NCI-H2227 (cell line): ENCODE measurements around the gene IL37.
"Not testable (repeated sequence)": the region's sequence is repeated elsewhere in the genome, so short reads cannot be mapped to it uniquely, and the experiment has no call there.

ENCODE experiments used
- DNase-seq: peaks from one replicate; lab custom pipeline; 2025; ENCODE audit not compliant: unreplicated experiment; lab: John Stamatoyannopoulos, UW

IL37 gene

DNA sequence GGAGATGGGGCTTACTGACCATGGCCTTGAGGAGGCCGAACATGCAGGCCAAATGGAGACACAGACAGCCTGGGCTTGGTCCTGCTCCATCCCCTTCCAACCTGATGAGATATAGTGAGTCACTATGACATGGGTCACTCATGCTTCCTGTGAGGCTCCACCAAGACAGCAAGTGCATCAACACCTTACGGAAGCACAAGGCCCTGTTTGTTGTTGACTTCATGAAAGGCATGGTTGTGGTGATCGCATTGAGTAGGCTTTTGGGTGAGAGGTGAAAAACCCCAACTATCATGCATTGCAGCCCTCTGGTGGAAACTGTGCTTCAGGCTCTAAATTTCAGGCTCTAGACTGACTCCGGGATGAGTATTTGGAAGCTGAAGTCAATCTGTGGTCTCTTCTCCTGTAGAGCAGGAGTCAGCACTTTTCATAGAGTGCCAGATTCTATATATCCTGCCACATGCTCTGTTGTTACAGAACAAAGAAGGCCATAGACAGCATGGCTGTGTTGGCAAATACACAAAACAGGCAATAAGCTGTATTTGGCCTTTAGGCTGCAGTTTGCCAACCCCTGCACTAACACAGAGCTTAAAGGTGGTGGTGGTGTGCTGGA, 10.1 kb downstream of the IL37 start:
- no peak for DNase-seq

DNA sequence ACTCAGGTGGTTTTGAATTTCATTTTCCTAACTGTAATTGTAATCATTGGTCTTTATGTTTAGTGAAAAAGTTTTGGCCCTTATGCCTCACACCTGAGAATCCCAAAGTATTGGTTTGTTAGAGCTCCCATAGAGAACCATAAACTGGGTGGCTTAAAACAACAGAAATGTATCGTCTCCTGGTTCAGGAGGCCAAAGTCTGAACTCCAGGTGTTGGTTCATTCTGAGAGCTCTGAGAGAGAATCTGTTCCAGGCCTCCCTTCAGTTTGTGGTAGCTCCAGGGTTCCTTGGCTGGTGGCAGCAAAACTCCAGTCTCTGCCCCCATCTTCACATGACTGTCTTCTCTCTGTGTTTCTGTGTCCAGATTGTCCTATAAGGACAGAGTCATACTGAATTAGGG, 11.0 kb downstream of the IL37 start:
- DNase-seq: no peak

DNA sequence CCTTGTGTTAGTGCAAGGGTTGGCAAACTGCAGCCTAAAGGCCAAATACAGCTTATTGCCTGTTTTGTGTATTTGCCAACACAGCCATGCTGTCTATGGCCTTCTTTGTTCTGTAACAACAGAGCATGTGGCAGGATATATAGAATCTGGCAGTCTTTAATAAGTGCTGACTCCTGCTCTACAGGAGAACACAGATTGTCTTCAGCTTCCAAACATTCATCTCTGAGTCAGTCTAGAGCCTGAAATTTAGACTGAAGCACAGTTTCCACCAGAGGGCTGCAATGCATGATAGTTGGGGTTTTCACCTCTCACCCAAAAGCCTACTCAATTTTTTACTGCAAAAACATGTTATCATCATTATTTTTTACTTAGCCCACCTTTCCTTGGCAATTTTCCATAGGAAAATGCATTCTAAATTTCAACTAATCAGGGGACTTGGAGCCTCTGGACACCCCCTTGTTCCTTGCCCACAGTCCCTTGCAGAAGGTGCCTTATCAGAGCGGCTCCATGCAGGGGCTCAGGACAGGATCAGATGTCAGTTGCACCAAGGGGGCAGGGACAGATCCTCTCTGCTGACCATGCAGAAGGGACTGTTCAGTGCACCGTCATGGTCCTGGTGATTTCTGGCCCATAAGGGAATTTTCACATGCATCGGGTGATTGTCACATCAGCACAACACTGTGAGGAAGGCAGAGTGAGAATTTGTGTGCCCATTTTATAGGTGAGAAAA, 12.4 kb downstream of the IL37 start:
- DNase-seq: no peak

DNA sequence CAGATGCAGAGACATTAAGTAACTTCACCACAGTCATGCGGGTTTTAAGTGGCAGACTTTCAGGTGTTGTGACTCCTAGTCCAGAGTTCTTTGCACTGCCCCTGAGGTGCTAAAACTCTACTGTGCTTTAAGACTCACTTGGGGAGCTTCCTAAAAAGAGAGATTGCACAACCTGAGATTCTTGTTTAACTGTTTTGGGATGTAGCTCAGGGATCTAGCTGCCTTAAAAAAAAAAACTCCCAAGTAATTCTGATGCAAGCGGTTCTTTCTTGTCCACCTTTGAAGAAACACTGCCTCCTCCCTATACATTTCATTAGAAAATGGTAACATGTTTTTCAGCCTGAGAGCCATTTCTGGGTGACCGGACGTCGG, 13.0 kb downstream of the IL37 start:
- DNase-seq: no peak

- DNase-seq: no peak
These were observed 13.4 kb downstream of the IL37 start for GRCh38 chr2:112924360-112924759.

DNA sequence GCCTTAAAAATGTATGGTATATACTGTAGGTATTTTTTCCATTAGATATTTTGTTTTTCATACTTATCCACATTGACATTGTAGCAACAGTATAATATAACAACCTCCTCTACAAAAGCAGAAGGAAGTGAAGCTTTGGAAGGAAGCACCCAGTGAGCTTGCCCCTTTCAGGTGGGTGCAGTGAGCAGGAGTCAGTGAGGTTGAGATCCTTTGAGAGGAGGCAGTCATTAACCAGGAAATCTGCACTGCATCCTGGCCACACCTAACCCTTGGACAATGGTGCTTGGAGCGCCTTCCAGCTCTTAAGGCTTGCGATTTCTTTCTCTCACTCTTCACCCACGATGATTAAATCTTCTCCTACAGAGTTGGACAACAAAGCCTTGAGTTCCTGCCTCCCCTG, 13.9 kb downstream of the IL37 start:
- no peak for DNase-seq

DNA sequence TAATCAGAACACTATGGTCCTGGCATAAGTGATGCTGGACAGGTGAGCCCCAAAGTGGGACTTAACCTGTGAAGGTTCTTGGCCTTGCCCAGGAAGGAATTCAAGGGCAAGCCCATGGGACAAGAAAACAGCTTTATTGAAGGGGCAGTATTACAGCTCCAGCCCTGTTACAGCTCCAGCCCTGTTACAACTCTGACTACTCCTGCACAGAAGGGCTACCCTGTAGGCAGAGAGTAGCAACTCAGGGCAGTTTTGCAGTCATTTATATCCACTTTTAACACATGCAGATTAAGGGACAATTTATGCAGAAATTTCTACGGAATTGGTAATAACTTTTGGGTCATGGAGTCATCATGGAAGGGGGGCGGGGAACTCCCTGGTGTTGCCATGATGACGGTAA, 15.7 kb downstream of the IL37 start:
- no peak for DNase-seq

DNA sequence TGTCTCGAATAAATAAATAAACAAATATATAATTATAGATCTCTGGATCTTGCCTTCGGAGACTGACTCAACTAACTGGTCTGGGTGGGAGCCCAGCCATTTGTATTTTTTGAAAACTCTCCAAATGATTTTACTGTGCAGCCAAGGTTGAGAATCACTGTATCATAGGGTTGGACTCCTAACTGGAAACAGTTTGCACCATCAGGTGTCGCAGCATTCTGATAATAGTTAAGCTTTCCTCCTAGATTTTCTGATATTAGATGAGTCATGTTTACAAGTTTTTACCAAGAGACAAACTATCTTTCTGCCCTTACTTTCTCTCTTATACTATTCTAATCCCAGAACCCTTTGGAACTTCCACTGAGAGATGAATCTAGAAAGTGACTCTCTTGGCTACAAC, 16.8 kb downstream of the IL37 start:
- no peak for DNase-seq

DNA sequence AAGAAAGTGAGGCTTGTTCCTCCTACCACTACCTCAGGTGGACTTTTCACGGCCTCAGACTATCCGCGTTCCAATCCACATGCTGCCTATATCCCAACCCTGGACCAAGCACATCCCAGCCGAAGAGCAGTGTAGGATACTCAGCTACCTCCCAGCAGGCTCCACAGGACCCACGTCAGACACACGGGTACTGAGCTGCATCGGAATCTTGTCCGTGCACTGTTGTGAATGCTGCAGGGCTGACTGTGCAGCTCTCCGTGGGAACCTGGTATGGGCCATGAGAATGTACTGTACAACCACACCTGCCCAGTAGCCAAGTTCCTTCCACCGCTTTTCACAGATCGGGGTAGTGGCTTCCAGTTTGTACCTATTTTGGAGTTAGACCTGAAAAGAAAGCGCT, 22.3 kb downstream of the IL37 start:
- no peak for DNase-seq

DNA sequence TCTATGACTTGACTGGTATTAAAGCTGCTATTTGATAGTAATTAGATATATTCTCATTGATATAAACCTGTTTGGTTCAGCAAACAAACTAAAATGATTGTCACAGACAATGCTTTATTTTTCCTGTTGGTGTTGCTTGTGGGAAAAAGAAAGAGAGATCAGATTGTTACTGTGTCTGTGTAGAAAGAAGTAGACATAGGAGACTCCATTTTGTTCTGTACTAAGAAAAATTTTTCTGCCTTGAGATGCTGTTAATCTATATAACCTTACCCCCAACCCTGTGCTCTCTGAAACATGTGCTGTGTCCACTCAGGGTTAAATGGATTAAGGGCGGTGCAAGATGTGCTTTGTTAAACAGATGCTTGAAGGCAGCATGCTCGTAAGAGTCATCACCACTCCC, 23.2 kb downstream of the IL37 start:
- DNase-seq: not testable (repeated sequence)

GRCh38 chr2:112936927-112937232, 25.9 kb downstream of the IL37 start:
- DNase-seq: no peak

DNA sequence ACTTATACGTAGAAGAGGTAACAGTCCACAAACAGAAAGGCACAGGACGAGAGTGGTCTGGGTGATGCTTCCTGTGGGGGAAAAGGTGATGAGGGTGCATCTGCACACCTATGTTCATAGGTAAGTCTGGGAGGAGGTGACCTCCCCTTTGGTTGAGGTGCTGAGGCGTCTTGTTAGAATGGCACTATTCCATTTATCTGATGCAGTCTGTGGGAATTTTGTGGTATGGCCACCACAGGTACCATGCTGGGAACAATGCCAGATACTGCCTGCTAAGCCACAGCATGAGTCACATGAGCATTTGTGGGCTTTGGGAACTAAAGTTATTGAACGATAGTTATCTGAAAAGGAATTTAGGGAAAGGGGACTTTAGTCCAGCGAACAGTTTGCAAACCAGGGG, 27.9 kb downstream of the IL37 start:
- DNase-seq: no peak

- DNase-seq: no peak
These were observed 28.5 kb downstream of the IL37 start for GRCh38 chr2:112939425-112939824.

DNA sequence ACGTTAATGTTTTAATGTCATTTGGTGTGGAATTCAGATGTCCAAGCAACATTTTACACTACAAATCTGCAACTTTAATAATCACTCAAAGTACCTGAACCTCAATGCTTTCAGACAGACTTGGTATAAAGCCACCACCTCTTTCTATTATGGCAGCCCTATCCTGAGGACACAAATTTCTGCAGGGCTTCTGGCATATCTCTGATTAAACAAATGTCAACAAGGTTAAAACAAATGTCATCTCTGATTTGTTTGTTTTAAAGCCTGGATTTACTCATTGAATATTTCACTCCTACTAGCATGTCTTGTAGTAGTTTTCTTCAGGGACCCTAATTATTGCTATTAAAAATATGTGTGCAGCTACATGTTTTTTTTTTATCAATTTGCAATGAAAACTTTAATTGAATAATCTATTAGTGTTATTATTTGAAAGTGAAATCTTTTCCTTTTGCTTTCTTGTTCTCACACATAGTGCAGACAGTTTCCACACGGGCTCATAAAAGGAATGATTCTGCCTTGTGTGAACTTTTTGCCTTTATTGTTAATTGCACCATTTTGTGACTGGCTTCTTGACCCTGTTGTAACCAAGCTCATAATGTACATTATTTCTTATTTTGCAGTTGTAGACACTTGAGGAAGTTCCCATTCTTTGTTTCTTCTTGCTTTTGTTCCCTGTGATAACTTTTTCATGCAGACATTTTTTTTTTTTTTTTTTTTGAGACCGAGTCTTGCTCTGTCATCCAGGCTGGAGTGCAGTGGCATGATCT, 30.1 kb downstream of the IL37 start:
- DNase-seq: no peak

- peak; percentile 88 for DNase-seq
These were observed 31.0 kb downstream of the IL37 start for GRCh38 chr2:112941753-112942653.

GRCh38 chr2:112942654-112943002, 31.7 kb downstream of the IL37 start:
- no peak for DNase-seq

- no peak for DNase-seq
These were observed 34.0 kb downstream of the IL37 start for GRCh38 chr2:112944971-112945370.

DNA sequence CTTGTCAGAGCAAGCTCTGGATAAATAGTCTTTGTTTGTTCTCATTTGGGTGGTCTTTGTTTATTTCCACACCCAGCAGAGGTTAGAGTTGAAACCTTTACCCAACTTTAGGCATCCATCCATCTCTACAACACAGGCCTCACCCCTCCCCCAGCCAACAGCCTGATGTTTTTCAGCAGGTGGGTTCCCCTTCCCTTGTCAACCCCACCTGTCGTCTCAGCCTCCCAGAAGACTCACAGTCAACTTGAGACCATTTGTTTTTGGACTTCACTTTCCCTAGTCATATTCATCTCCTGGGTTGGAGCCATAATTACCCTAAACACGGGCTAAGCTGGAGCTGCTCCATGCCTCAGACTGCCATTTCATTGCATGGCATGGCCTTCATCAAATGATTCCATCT, 35.1 kb downstream of the IL37 start:
- no peak for DNase-seq

DNA sequence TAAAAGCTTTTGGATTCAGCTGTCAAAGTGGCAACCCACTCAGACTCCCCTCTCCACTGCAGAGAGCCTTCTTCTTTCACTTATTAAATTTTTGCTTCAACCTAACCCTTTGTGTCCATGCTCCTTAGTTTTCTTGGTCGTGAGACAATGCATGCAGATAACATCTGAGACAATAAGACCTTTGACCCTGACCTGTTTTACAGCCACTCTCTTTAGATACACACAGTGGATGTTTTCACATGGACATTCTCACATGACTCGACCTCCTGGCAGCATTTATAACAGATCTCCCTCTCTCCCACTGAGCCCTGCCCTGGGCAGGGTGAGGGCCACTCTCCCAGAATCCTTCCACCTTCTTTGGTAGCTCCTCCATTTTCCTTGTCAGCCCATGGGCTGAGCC, 36.4 kb downstream of the IL37 start:
- no peak for DNase-seq

DNA sequence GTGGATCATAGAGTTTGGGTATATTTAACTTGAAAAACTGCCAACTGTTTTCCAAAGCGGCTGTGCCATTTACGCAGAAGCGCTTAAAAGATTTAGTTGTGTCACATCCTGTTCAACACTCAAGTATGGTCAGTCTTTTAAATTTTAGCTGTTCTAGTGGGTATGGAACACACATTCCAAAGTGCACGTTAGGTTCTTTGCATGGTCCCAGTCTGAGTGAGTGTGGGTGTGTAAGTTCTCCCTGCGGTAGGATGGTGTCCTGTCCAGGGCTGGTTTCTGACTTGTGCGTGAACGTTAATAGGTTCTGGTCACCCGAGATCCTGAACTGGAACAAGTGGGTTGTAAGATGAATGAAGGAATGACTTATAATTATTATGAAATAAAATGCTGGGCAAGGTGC, 38.5 kb downstream of the IL37 start:
- no peak for DNase-seq

DNA sequence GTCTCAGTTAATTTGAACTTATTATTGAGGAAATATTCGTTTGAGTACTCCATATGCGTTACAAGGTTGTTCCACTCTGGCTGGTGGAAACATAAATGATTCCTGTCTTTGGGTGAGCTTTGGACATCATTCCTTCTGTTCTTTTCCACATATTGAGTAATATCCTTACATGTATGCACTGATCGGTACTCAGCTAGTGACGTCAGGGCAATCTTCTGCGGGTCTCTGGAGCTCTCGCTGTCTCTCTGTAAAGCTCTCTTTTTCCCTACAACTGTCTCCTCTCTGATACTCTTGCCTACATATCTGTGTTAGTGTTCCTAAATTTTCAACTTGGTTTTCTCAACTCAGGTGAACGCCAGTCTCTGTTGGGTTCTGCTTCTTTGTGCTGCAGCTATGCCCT, 43.4 kb downstream of the IL37 start:
- no peak for DNase-seq

GRCh38 chr2:112957511-112957910, 46.5 kb downstream of the IL37 start:
- DNase-seq: no peak
